ENCODE measurements around the gene ARID1B.

- TF ChIP-seq EZH2 (IDR thresholded peaks at IDR 0.05; ENCODE audit: borderline replicate concordance, low read depth, low read length, poor library complexity, severe bottlenecking) (no peak), CTCF (conservative IDR thresholded peaks at IDR 0.05; ENCODE audit: low read depth, low read length) (no peak)
Observed at GRCh38 chr6:156803353-156803752, 26.2 kb downstream of the ARID1B start.
